Ishikawa (cell line): ENCODE results near the gene DSTN.

ENCODE experiments used
- CEBPB ChIP-seq: IDR thresholded peaks from 2 replicates; pipeline ENCODE4 v1.6.1; 2012
- CREB1 ChIP-seq: IDR thresholded peaks from 2 replicates; pipeline ENCODE4 v1.6.1; 2012; ENCODE audit warnings: low read depth
- EGR1 ChIP-seq: IDR thresholded peaks from 2 replicates; pipeline ENCODE4 v1.6.1; 2012
- EP300 ChIP-seq: IDR thresholded peaks from 2 replicates; pipeline ENCODE4 v1.6.1; 2012; ENCODE audit warnings: borderline replicate concordance
- FOXM1 ChIP-seq: IDR thresholded peaks from 2 replicates; pipeline ENCODE4 v1.6.1; 2012; ENCODE audit warnings: low read depth, borderline replicate concordance
- NFIC ChIP-seq: IDR thresholded peaks from 2 replicates; pipeline ENCODE4 v1.6.1; 2012
- RAD21 ChIP-seq: IDR thresholded peaks from 2 replicates; pipeline ENCODE4 v1.6.1; 2012; ENCODE audit warnings: low read depth
- REST ChIP-seq: IDR thresholded peaks from 2 replicates; pipeline ENCODE4 v1.6.1; 2012; ENCODE audit warnings: low read depth, mild to moderate bottlenecking
- TAF1 ChIP-seq: IDR thresholded peaks from 2 replicates; pipeline ENCODE4 v1.6.1; 2012; ENCODE audit warnings: low read depth, mild to moderate bottlenecking
- TCF12 ChIP-seq: IDR thresholded peaks from 2 replicates; pipeline ENCODE4 v1.6.1; 2012; ENCODE audit warnings: low read depth
- TEAD4 ChIP-seq: IDR thresholded peaks from 2 replicates; pipeline ENCODE4 v1.6.1; 2012
- USF1 ChIP-seq: IDR thresholded peaks from 2 replicates; pipeline ENCODE4 v1.6.1; 2012
- YY1 ChIP-seq: IDR thresholded peaks from 2 replicates; pipeline ENCODE4 v1.6.1; 2012; ENCODE audit warnings: low read depth
- ZBTB7A ChIP-seq: IDR thresholded peaks from 2 replicates; pipeline ENCODE4 v1.6.1; 2012; ENCODE audit warnings: low read depth
- TF ChIP-seq, protein P1 (sequence below): IDR thresholded peaks from 2 replicates; pipeline ENCODE4 v1.6.1; 2012

DSTN gene

GRCh38 chr20:17587148-17587547 is 17.3 kb downstream of the DSTN start:
- no peak for TF ChIP-seq REST
- TF ChIP-seq EP300 = no peak
- TF ChIP-seq RAD21 = no peak
- no peak for TF ChIP-seq NFIC
- TF ChIP-seq TAF1 = no peak
- TF ChIP-seq CREB1 = no peak
- TF ChIP-seq FOXM1 = no peak
- no peak for TF ChIP-seq ZBTB7A
- no peak for TF ChIP-seq USF1
- TF ChIP-seq YY1 = no peak
- TF ChIP-seq EGR1 = no peak
- no peak for TF ChIP-seq CEBPB
- no peak for TF ChIP-seq TEAD4
- TF ChIP-seq, protein P1, sequence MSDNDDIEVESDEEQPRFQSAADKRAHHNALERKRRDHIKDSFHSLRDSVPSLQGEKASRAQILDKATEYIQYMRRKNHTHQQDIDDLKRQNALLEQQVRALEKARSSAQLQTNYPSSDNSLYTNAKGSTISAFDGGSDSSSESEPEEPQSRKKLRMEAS = no peak
- TF ChIP-seq TCF12 = no peak

DNA sequence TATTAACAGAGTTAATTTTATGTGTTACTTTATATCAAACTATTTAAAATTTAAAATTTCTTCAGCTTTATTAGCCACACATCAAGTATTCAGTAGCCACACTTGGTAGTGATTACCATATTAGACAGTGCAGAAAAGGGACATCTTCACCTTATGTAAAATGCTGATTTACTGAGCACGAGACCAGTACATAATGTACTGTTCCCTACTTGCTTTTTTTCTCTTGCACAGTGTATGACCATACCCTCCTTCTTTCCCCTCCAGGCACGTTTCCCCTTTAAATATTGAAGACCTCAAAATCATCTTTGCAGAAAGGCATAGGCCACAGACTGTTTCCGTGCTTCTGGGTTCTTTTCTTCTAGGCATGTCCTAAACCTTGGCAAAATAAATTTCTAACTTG is 17.9 kb downstream of the DSTN start:
- TF ChIP-seq REST = no peak
- TF ChIP-seq TCF12 = no peak
- TF ChIP-seq, protein P1 = no peak
- no peak for TF ChIP-seq CEBPB
- TF ChIP-seq TAF1 = no peak

GRCh38 chr20:17589161-17589834 is 19.4 kb downstream of the DSTN start:
- TF ChIP-seq RAD21 (no peak), TAF1 (no peak), ZBTB7A (no peak), TEAD4 (no peak), CREB1 (no peak), NFIC (no peak), CEBPB (no peak), YY1 (no peak), FOXM1 (no peak), EGR1 (no peak), EP300 (no peak), TCF12 (no peak)
- TF ChIP-seq, protein P1 = no peak

DNA sequence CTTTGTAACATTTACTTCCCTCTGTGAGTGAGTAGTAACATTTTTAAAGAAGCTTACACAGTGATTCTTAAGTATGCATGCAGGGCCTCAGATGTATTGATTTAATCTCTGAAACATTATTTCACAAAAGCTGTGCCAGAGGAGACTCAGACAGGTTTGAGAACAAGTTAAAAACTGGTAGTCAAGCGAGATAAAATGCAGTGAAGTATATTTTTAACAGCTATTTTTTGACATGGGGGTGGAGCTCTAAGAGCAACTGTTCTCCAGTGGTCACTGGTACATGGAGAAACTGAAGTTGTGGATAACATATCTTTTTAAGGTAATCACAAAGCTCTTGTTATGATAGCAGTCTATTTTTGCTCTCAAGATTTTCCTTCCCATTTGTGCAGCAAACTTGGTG is 20.4 kb downstream of the DSTN start:
- TF ChIP-seq NFIC (no peak), REST (no peak), TEAD4 (no peak), TAF1 (no peak), EP300 (no peak), USF1 (no peak), FOXM1 (no peak), EGR1 (no peak), YY1 (no peak), RAD21 (no peak), CEBPB (no peak), CREB1 (no peak), TCF12 (no peak), ZBTB7A (no peak)
- TF ChIP-seq, protein P1 = no peak
